Measurements from ENCODE around the gene NMUR1.

DNA sequence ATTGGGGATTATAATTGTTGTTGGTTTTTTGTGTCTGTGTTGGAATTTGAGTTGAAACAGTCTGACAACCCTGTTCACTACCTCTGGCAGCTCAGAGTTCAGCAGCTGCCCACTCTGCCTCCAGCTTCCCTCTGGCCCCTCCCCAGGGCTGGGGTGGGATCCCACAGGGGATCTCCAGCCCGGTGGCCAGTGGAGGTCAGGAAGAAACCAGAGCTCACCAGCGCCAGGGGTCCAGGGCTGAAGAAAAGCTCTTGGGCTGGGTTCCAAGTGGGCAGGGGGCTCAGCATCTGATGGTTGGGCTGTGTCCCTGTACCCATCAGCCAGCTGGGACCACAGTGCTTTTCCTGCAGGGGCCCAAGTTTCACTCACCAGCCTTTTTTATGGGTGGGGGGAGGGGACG, 49.5 kb downstream of the NMUR1 start:
- TF ChIP-seq, protein P1, sequence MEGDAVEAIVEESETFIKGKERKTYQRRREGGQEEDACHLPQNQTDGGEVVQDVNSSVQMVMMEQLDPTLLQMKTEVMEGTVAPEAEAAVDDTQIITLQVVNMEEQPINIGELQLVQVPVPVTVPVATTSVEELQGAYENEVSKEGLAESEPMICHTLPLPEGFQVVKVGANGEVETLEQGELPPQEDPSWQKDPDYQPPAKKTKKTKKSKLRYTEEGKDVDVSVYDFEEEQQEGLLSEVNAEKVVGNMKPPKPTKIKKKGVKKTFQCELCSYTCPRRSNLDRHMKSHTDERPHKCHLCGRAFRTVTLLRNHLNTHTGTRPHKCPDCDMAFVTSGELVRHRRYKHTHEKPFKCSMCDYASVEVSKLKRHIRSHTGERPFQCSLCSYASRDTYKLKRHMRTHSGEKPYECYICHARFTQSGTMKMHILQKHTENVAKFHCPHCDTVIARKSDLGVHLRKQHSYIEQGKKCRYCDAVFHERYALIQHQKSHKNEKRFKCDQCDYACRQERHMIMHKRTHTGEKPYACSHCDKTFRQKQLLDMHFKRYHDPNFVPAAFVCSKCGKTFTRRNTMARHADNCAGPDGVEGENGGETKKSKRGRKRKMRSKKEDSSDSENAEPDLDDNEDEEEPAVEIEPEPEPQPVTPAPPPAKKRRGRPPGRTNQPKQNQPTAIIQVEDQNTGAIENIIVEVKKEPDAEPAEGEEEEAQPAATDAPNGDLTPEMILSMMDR (conservative IDR thresholded peaks at IDR 0.05; ENCODE audit: low read depth in 2 of 2) = no peak
- TF ChIP-seq, protein P2, sequence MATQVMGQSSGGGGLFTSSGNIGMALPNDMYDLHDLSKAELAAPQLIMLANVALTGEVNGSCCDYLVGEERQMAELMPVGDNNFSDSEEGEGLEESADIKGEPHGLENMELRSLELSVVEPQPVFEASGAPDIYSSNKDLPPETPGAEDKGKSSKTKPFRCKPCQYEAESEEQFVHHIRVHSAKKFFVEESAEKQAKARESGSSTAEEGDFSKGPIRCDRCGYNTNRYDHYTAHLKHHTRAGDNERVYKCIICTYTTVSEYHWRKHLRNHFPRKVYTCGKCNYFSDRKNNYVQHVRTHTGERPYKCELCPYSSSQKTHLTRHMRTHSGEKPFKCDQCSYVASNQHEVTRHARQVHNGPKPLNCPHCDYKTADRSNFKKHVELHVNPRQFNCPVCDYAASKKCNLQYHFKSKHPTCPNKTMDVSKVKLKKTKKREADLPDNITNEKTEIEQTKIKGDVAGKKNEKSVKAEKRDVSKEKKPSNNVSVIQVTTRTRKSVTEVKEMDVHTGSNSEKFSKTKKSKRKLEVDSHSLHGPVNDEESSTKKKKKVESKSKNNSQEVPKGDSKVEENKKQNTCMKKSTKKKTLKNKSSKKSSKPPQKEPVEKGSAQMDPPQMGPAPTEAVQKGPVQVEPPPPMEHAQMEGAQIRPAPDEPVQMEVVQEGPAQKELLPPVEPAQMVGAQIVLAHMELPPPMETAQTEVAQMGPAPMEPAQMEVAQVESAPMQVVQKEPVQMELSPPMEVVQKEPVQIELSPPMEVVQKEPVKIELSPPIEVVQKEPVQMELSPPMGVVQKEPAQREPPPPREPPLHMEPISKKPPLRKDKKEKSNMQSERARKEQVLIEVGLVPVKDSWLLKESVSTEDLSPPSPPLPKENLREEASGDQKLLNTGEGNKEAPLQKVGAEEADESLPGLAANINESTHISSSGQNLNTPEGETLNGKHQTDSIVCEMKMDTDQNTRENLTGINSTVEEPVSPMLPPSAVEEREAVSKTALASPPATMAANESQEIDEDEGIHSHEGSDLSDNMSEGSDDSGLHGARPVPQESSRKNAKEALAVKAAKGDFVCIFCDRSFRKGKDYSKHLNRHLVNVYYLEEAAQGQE (IDR thresholded peaks at IDR 0.05; ENCODE audit: unreplicated experiment) = no peak
- TF ChIP-seq JUNB (IDR thresholded peaks at IDR 0.05; ENCODE audit: unreplicated experiment) = no peak
- TF ChIP-seq EZH2 (IDR thresholded peaks at IDR 0.05; ENCODE audit: low read depth, unreplicated experiment) = no peak
- no peak for TF ChIP-seq POLR2AphosphoS5 (IDR thresholded peaks at IDR 0.05; ENCODE audit: low read depth)
